Endothelial cell of umbilical vein (primary cell): ENCODE measurements around the gene GATA2. TPM values are rescaled to one million over a fixed set of nuclear protein-coding genes. Genes with fewer than 3 reads are reported as not detected.

Experiments
- BruUV-seq: library from RNA; stranded (reverse); fragments of 400-500 nt; replicated peaks from 2 replicates; lab custom pipeline; 2021; lab: Mats Ljungman, UMichigan
- CTCF ChIA-PET: fragments of 300-600, 350-600 bp; sonication (Branson Sonifier 250); formaldehyde crosslinking; loops from one replicate; lab custom pipeline; 2021; ENCODE audit warnings: antibody characterized with exemption, inconsistent platforms; lab: Charles Lee
- POLR2A ChIA-PET: fragments of 300-600, 350-600 bp; sonication (Branson Sonifier 250); formaldehyde crosslinking; loops from one replicate; lab custom pipeline; 2021; ENCODE audit warnings: antibody characterized with exemption, inconsistent platforms; lab: Charles Lee
- DNase-seq: peaks from one replicate; pipeline ENCODE4 v3.0.0-alpha.2; 2011; ENCODE audit warnings: low read depth, low spot score
- FAIRE-seq: peaks from 2 replicates; lab custom pipeline; 2011; peaks lifted over from hg19 to GRCh38; lab: Jason Lieb, UNC
- H2AFZ ChIP-seq: 2 replicates; pipeline ENCODE4 v1.6.0; 2012; ENCODE audit warnings: low read depth, low read length, control low read depth, inconsistent platforms
- H3K27ac ChIP-seq: 2 replicates; pipeline ENCODE4 v1.5.1; 2011; ENCODE audit warnings: low read depth, mild to moderate bottlenecking, control low read depth, low read length, moderate library complexity; ENCODE audit not compliant: insufficient read depth
- H3K27me3 ChIP-seq, 2 experiments: 2 replicates each; pipeline versions ENCODE4 v1.6.0 to v1.6.1; 2011; ENCODE audit warnings: low read length in 2 of 2, mixed read lengths in 1 of 2; ENCODE audit not compliant: control insufficient read depth in 2 of 2, insufficient read depth in 2 of 2
- H3K36me3 ChIP-seq, 2 experiments: 2 replicates in 1 of 2; 3 replicates in 1 of 2; pipeline ENCODE4 v1.5.1; 2011; ENCODE audit warnings: low read length in 2 of 2, mild to moderate bottlenecking in 1 of 2, moderate library complexity in 1 of 2; ENCODE audit not compliant: control insufficient read depth in 2 of 2, insufficient read depth in 2 of 2; ENCODE audit errors: extremely low read depth in 1 of 2
- H3K4me1 ChIP-seq: 3 replicates; pipeline ENCODE4 v1.5.1; 2011; ENCODE audit warnings: mild to moderate bottlenecking, low read length; ENCODE audit not compliant: control insufficient read depth, insufficient read depth; ENCODE audit errors: extremely low read depth
- H3K4me2 ChIP-seq: 2 replicates; pipeline ENCODE4 v1.6.1; 2011; ENCODE audit warnings: low read length, control low read depth, mixed read lengths; ENCODE audit not compliant: insufficient read depth
- H3K4me3 ChIP-seq, 3 experiments: fragments of 200-600 bp in 1 of 3; sonication (generic), shearing (Covaris generic) in 1 of 3; replicated peaks in 1 of 3; 2 replicates each; pipeline ENCODE4 v1.5.1; 2011 to 2016; ENCODE audit warnings: control low read depth in 3 of 3, low read length in 3 of 3, mild to moderate bottlenecking in 2 of 3, inconsistent platforms in 1 of 3, low read depth in 1 of 3, moderate library complexity in 1 of 3; ENCODE audit not compliant: insufficient read depth in 1 of 3
- H3K79me2 ChIP-seq: 2 replicates; pipeline ENCODE4 v1.6.0; 2012; ENCODE audit warnings: low read length, inconsistent platforms; ENCODE audit not compliant: control insufficient read depth, insufficient read depth
- H3K9ac ChIP-seq: replicated peaks from 2 replicates; pipeline ENCODE3; 2011; ENCODE audit warnings: low read length, control low read depth; ENCODE audit not compliant: insufficient read depth; ENCODE audit errors: extremely low read depth
- H3K9me1 ChIP-seq: replicated peaks from 3 replicates; pipeline ENCODE4 v1.6.0; 2011; ENCODE audit warnings: mild to moderate bottlenecking, low read length; ENCODE audit not compliant: control insufficient read depth, insufficient read depth; ENCODE audit errors: extremely low read depth
- H3K9me3 ChIP-seq: replicated peaks from 2 replicates; pipeline ENCODE4 v1.5.1; 2012; ENCODE audit warnings: low read length, inconsistent platforms; ENCODE audit not compliant: control insufficient read depth, insufficient read depth
- H4K20me1 ChIP-seq: replicated peaks from 2 replicates; pipeline ENCODE3; 2011; ENCODE audit warnings: mild to moderate bottlenecking, low read length; ENCODE audit not compliant: control insufficient read depth, insufficient read depth; ENCODE audit errors: extremely low read depth
- EZH2 ChIP-seq: IDR thresholded peaks from 2 replicates; pipeline ENCODE4 v1.6.1; 2012; ENCODE audit warnings: borderline replicate concordance, low read depth, mild to moderate bottlenecking, moderate library complexity, low read length, inconsistent platforms; ENCODE audit not compliant: severe bottlenecking
- FOS ChIP-seq: IDR thresholded peaks from 2 replicates; pipeline ENCODE4 v1.6.1; 2011; ENCODE audit warnings: mild to moderate bottlenecking, low read length, moderate library complexity, borderline replicate concordance; ENCODE audit not compliant: insufficient read depth
- GATA2 ChIP-seq: IDR thresholded peaks from 2 replicates; pipeline ENCODE4 v1.7.0; 2011; ENCODE audit warnings: low read depth, mild to moderate bottlenecking, moderate library complexity, mixed read lengths, low read length; ENCODE audit not compliant: insufficient read length, insufficient read depth
- JUN ChIP-seq: IDR thresholded peaks from 2 replicates; pipeline ENCODE4 v1.6.1; 2011; ENCODE audit warnings: borderline replicate concordance, low read depth; ENCODE audit not compliant: insufficient read length, insufficient read depth
- MAX ChIP-seq: IDR thresholded peaks from 2 replicates; pipeline ENCODE4 v1.6.1; 2011; ENCODE audit not compliant: insufficient read depth, insufficient read length
- MYC ChIP-seq: IDR thresholded peaks from one replicate; pipeline ENCODE4 v1.6.1; 2011; ENCODE audit warnings: mild to moderate bottlenecking, low read depth, low read length
- POLR2A ChIP-seq: IDR thresholded peaks from 2 replicates; pipeline ENCODE4 v1.6.1; 2012; ENCODE audit warnings: low read depth, mild to moderate bottlenecking, control low read depth, low read length
- POLR2AphosphoS5 ChIP-seq: IDR thresholded peaks from 2 replicates; pipeline ENCODE4 v1.6.1; 2012; ENCODE audit warnings: low read depth, mild to moderate bottlenecking, control low read depth, low read length, moderate library complexity; ENCODE audit not compliant: insufficient read depth
- dilution Hi-C: fragments of 300-500 bp; cut with MboI; formaldehyde crosslinking; loops from one replicate; pipeline ENCODE4 v1.15.0; 2019; ENCODE audit warnings: low sequenced_read_pairs; ENCODE audit not compliant: extremely low pct_ligation_motif_present
- intact Hi-C: fragments of 100-400 bp; cut with micrococcal nuclease; formaldehyde crosslinking; loops from one replicate; pipeline ENCODE4 v1.10.0; 2022
- polyA plus RNA-seq, 4 experiments: library from polyadenylated mRNA; depleted of rRNA in 3 of 4; stranded (reverse) in 3 of 4; unstranded in 1 of 4; fragments of >200 nt; gene quantifications; 2 replicates each; pipeline versions ENCODE4 v1.2.1 to v1.2.3, GENCODE V29; 2011 to 2012; ENCODE audit warnings: missing spikeins in 1 of 4
- total RNA-seq: library from RNA; stranded (reverse); gene quantifications from 2 replicates; pipeline ENCODE4 v1.2.3, GENCODE V29; 2021
- TF ChIP-seq, protein P1 (sequence below), 2 donors: IDR thresholded peaks; 1 replicate in 1 of 2; 2 replicates in 1 of 2; pipeline ENCODE4 v1.5.1; 2011; ENCODE audit warnings: low read length in 2 of 2, mild to moderate bottlenecking in 2 of 2, moderate library complexity in 2 of 2, control low read depth in 1 of 2, inconsistent platforms in 1 of 2, low read depth in 1 of 2; ENCODE audit not compliant: insufficient read depth in 1 of 2; ENCODE audit errors: extremely low read depth in 1 of 2

Gene GATA2
- total and polyA plus RNA-seq, 2 donors (not counting 3 experiments of a cell fraction or from before 2014, with no cell fraction given), result 28.8 to 62.2 TPM

DNA sequence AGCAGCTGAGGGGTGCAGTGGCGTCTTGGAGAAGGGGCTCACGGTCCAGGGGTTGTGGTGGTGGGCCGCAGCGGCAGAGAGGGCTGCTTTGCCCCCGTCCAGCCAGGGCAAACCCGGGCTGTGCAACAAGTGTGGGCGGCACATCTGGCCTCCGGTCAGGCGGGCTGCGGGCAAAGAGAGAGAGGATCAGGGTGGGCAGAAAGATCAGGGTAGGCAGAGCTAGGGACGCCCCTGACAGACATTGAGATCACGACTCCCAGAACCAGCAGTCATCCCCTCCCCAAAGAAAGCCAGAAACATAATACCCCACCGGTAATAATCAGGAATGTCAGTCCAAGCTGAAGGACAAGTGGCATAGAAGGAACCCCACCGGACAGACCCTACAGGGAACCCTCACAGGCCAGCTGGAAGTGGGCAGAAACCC, 6.8 kb downstream of the GATA2 start:
- ChIA-PET POLR2A (no interaction called here), CTCF (interaction anchor here (1.0 to 1.5 kb wide), 3 partner anchors 11 to 98 kb away, joined by 3 to 4 read pairs (median 3); no protein-coding TSS in a partner anchor)
- intact Hi-C loops (no loop called here), dilution Hi-C loops (no loop called here)
- no TSS peak for BruUV-seq
- Histone ChIP-seq H3K27ac (peak overlapping the region; percentile 97), H3K9me1 (no peaks in the 10 kb centered on the region), H3K27me3 (no peaks in the 10 kb centered on the region), H3K4me3 (peak overlapping the region; percentile 77 to 95 (median 83)), H3K9me3 (no peaks in the 10 kb centered on the region), H4K20me1 (no peaks in the 10 kb centered on the region), H3K4me2 (peak overlapping the region; percentile 96), H3K79me2 (peaks cover 90% of the 10 kb centered on the region), H3K4me1 (peaks cover 46% of the 10 kb centered on the region), H3K36me3 (peaks cover 0 to 11% of the 10 kb centered on the region in 2 experiments), H3K9ac (peak overlapping the region; percentile 84), H2AFZ (no peak overlapping the region)
- DNase-seq (peak; percentile 35), FAIRE-seq (no peak)
- TF ChIP-seq JUN (no peak), POLR2A (peak; percentile 28)

DNA sequence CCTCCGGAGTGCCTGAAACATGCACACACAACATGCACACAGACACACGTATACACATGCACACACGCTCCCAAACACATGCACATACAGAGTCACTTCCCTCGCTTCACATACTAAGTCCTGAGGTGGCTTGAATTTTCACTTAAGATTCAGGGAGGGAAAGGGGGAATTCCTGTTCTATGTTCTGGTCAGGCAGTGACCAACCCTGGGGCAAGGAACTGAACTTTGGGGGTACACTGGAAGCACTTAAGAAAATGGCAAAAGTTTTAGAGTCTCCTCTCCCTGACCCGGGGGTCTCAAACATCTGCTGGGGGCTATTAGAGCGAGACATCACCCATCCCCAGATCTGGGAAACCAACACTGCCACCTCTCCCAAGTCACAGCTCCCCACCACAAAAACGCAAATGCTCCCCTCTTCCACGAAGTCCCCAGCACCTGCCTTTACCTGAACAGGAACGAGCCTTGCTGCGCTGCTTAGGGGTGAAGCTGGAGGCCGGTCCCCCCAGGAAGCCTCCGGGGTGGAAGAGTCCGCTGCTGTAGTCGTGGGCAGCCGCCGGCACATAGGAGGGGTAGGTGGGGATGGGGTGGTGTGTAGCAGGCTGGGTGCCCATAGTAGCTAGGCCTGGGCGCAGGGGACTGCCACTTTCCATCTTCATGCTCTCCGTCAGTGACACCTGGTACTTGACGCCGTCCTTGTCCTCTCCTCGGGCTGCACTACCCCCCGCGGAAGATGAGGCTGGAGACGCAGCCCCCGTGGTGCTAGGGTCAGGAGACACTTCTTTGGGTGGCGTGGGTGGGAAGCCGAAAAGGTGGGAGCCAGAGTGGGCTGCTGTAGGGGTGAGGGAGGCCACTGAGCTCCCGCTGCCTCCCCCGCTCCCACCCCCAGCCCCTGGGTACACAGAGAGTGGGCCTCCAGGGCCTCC, 7.5 kb downstream of the GATA2 start:
- H3K27me3 ChIP-seq, result no peaks in the 10 kb centered on the region
- no TSS peak for BruUV-seq
- ChIA-PET POLR2A (no interaction called here), CTCF (interaction anchor here (1.0 to 6.2 kb wide), 5 partner anchors 12 to 99 kb away, joined by 3 to 48 read pairs (median 4); no protein-coding TSS in a partner anchor)
- no peaks in the 10 kb centered on the region for H3K9me3 ChIP-seq
- H3K4me3 ChIP-seq, result peak overlapping the region; percentile 77 to 95 (median 83)
- intact Hi-C loops, result no loop called here
- DNase-seq (no peak), FAIRE-seq (no peak)
- no peaks in the 10 kb centered on the region for H4K20me1 ChIP-seq
- H3K4me1 ChIP-seq, result peaks cover 52% of the 10 kb centered on the region
- no peak overlapping the region for H2AFZ ChIP-seq
- peaks cover 2 to 16% of the 10 kb centered on the region in 2 experiments for H3K36me3 ChIP-seq
- H3K79me2 ChIP-seq, result peaks cover 90% of the 10 kb centered on the region
- H3K27ac ChIP-seq, result peak overlapping the region; percentile 97
- H3K4me2 ChIP-seq, result peak overlapping the region; percentile 96
- dilution Hi-C loops, result no loop called here
- no peak for TF ChIP-seq JUN
- TF ChIP-seq, protein P1, sequence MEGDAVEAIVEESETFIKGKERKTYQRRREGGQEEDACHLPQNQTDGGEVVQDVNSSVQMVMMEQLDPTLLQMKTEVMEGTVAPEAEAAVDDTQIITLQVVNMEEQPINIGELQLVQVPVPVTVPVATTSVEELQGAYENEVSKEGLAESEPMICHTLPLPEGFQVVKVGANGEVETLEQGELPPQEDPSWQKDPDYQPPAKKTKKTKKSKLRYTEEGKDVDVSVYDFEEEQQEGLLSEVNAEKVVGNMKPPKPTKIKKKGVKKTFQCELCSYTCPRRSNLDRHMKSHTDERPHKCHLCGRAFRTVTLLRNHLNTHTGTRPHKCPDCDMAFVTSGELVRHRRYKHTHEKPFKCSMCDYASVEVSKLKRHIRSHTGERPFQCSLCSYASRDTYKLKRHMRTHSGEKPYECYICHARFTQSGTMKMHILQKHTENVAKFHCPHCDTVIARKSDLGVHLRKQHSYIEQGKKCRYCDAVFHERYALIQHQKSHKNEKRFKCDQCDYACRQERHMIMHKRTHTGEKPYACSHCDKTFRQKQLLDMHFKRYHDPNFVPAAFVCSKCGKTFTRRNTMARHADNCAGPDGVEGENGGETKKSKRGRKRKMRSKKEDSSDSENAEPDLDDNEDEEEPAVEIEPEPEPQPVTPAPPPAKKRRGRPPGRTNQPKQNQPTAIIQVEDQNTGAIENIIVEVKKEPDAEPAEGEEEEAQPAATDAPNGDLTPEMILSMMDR (IDR thresholded peaks at IDR 0.05; ENCODE audit: extremely low read depth in 1 of 2, insufficient read depth in 1 of 2, low read depth in 1 of 2, low read length in 2 of 2), result no peak
- TF ChIP-seq MAX, result no peak
- no peak for TF ChIP-seq EZH2
- no peak for TF ChIP-seq GATA2
- TF ChIP-seq MYC, result no peak
- no peak for TF ChIP-seq FOS
- TF ChIP-seq POLR2A, result no peak
- no peak for TF ChIP-seq POLR2AphosphoS5
- H3K9me1 ChIP-seq, result no peaks in the 10 kb centered on the region
- peak overlapping the region; percentile 84 for H3K9ac ChIP-seq
